Bronchial epithelial cell (primary cell): ENCODE measurements around the gene NTM. TPM values are rescaled to one million over a fixed set of nuclear protein-coding genes. Genes with fewer than 3 reads are reported as not detected.

ENCODE experiments used
- DNase-seq: peaks from one replicate; pipeline ENCODE4 v3.0.0-alpha.2; 2010; ENCODE audit warnings: low read depth
- FAIRE-seq: peaks from 2 replicates; lab custom pipeline; 2011; peaks lifted over from hg19 to GRCh38; lab: Jason Lieb, UNC
- H3K27me3 ChIP-seq: 2 replicates; pipeline ENCODE4 v1.5.1; 2011; ENCODE audit warnings: low read length; ENCODE audit not compliant: control insufficient read depth, insufficient read depth
- H3K36me3 ChIP-seq: 2 replicates; pipeline ENCODE4 v1.5.1; 2011; ENCODE audit warnings: low read length; ENCODE audit not compliant: control insufficient read depth, insufficient read depth
- H3K4me3 ChIP-seq: 2 replicates; pipeline ENCODE4 v1.5.1; 2011; ENCODE audit warnings: mild to moderate bottlenecking, low read depth, low read length, control low read depth
- CTCF ChIP-seq: IDR thresholded peaks from 2 replicates; pipeline ENCODE4 v1.5.1; 2011; ENCODE audit warnings: mild to moderate bottlenecking, moderate library complexity, low read length, control low read depth, inconsistent platforms; ENCODE audit not compliant: insufficient read depth, severe bottlenecking
- total RNA-seq: library from RNA; depleted of rRNA; stranded (reverse); fragments of >200 nt; gene quantifications from 2 replicates; pipeline ENCODE4 v1.2.1, GENCODE V29; 2014

The NTM gene
- total RNA-seq, 1 donor from 2014 or later, result 4.2 TPM

DNA sequence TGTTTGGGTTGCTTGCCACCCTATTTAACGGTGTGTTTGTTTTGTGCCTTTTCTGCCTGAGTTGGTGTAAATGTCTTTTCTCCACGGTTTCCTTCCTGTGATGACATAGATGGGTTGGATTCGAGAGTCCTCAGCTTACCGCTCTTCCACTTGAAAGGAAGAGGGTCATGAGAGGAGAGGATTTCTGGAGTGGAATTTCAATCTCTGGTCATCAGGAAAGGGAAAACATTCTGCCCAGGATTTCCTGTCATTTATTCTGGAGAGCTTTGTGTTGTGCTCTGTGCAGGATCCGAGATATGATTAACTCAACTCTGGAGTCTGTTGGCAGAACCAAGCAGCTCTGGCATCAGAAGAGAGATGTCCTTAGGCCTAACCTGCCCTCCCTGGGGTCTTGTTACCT, 605.2 kb downstream of the NTM start:
- Histone ChIP-seq H3K27me3 (no peaks in the 10 kb centered on the region), H3K4me3 (no peak overlapping the region), H3K36me3 (no peaks in the 10 kb centered on the region)
- no peak for FAIRE-seq
- TF ChIP-seq CTCF, result no peak
- DNase-seq, result no peak

DNA sequence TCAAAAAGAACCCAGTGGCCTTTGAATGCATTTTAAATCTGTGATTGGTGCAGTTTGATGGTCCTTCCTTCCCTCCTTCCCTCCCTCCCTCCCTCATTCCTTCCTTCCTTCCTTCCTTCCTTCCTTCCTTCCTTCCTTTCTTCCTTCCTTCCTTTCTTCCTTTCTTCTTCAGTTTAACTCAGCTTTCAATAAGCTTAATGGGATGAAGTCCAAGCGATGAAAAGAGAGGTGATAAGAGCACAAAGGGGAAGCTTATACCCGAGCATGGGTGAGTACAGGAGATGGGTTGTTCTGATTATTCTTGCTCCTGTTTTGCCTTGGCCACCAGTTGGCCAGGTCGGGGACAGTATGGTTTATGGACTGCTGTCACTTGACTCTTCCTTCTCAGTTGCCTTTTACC, 605.6 kb downstream of the NTM start:
- DNase-seq, result no peak
- Histone ChIP-seq H3K36me3 (no peaks in the 10 kb centered on the region), H3K4me3 (no peak overlapping the region), H3K27me3 (no peaks in the 10 kb centered on the region)
- FAIRE-seq, result no peak
- TF ChIP-seq CTCF, result no peak

DNA sequence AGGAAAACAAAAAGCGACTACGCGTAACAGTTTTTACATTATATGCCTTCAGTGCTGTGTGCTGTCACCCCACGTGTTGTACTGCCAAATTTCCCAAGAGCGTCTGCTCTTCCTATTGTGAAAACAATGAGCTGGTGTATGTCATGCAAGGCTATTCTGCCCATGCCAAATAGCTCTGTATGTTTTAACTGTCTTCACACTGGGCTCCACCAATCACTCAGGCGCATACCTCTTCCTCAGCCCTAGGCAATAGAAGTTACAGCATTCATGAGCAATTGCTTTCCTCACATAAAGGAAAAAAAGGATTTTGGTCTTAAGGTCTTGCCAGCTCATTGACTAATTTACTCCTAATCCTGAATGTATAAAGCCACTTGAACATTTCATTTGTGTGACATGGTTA, 606.8 kb downstream of the NTM start:
- Histone ChIP-seq H3K4me3 (no peak overlapping the region), H3K36me3 (no peaks in the 10 kb centered on the region), H3K27me3 (no peaks in the 10 kb centered on the region)
- TF ChIP-seq CTCF, result no peak
- DNase-seq (peak; percentile 89), FAIRE-seq (peak; percentile 40)

- no peak for FAIRE-seq
Measured at GRCh38 chr11:131977854-131978253, 607.4 kb downstream of the NTM start.

GRCh38 chr11:131978351-131978750, 607.9 kb downstream of the NTM start:
- H3K27me3 ChIP-seq, result no peaks in the 10 kb centered on the region
- FAIRE-seq (no peak), DNase-seq (no peak)
- H3K4me3 ChIP-seq, result no peak overlapping the region
- no peaks in the 10 kb centered on the region for H3K36me3 ChIP-seq
- TF ChIP-seq CTCF, result no peak

More at GRCh38 chr11:131977854-131978253, 607.4 kb downstream of the NTM start:
- DNase-seq, result peak; percentile 49
- Histone ChIP-seq H3K36me3 (no peaks in the 10 kb centered on the region), H3K27me3 (no peaks in the 10 kb centered on the region), H3K4me3 (no peak overlapping the region)
- no peak for TF ChIP-seq CTCF

- FAIRE-seq (no peak), DNase-seq (no peak)
- no peak for TF ChIP-seq CTCF
- Histone ChIP-seq H3K27me3 (no peaks in the 10 kb centered on the region), H3K4me3 (no peak overlapping the region), H3K36me3 (no peaks in the 10 kb centered on the region)
Measured at GRCh38 chr11:131979364-131979763, 608.9 kb downstream of the NTM start.
